GM10248 (cell line): ENCODE results near the gene STEAP4.

Experiments
- CTCF ChIA-PET: fragments of 300-600 bp; sonication (Branson Sonifier 250); formaldehyde crosslinking; extraction: SDS; loops from one replicate; lab custom pipeline; 2021; ENCODE audit warnings: antibody characterized with exemption; lab: Yijun Ruan, JAX
- POLR2A ChIA-PET: fragments of 350-650 bp; sonication (Branson Sonifier 250); formaldehyde crosslinking; extraction: SDS; loops from one replicate; lab custom pipeline; 2020; ENCODE audit warnings: antibody characterized with exemption; lab: Yijun Ruan, JAX
- DNase-seq: peaks from one replicate; pipeline ENCODE4 v3.0.0; 2012; ENCODE audit errors: extremely low spot score
- CTCF ChIP-seq: IDR thresholded peaks from 2 replicates; pipeline ENCODE4 v1.5.1; 2012; ENCODE audit warnings: mild to moderate bottlenecking, low read depth; ENCODE audit errors: extremely low read depth, missing control alignments, control extremely low read depth

The STEAP4 gene

GRCh38 chr7:88310956-88311674 lies 4.4 kb upstream of the STEAP4 start:
- POLR2A ChIA-PET: no interaction called here
- CTCF ChIA-PET: interaction anchor here (1.9 kb wide), 1 partner anchor 68 kb away, joined by 4 read pairs; no protein-coding TSS in a partner anchor
- TF ChIP-seq CTCF: no peak
- DNase-seq: no peak

- DNase-seq: no peak
- ChIA-PET CTCF (interaction anchor here (1.9 kb wide), 1 partner anchor 66 kb away, joined by 4 read pairs; no protein-coding TSS in a partner anchor), POLR2A (no interaction called here)
- TF ChIP-seq CTCF: no peak
These were observed 3.1 kb upstream of the STEAP4 start for GRCh38 chr7:88309819-88310218.

- DNase-seq: no peak
- TF ChIP-seq CTCF: no peak
- POLR2A ChIA-PET: no interaction called here
- CTCF ChIA-PET: interaction anchor here (1.1 to 2.5 kb wide), 4 partner anchors 9 to 38 kb away, joined by 3 to 10 read pairs (median 6); no protein-coding TSS in a partner anchor
These were observed 1.1 kb upstream of the STEAP4 start for GRCh38 chr7:88307823-88308222.

- ChIA-PET POLR2A (no interaction called here), CTCF (interaction anchor here (1.8 to 2.5 kb wide), 2 partner anchors 10 to 13 kb away, joined by 7 to 10 read pairs; no protein-coding TSS in a partner anchor)
- no peak for DNase-seq
- no peak for TF ChIP-seq CTCF
These were observed 718 bp upstream of the STEAP4 start for GRCh38 chr7:88307412-88307811.

- ChIA-PET POLR2A (no interaction called here), CTCF (no interaction called here)
- no peak for TF ChIP-seq CTCF
- no peak for DNase-seq
These were observed 1.6 kb downstream of the STEAP4 start for GRCh38 chr7:88305044-88305443.

GRCh38 chr7:88302486-88302885 lies 4.2 kb downstream of the STEAP4 start:
- DNase-seq: no peak
- ChIA-PET CTCF (no interaction called here), POLR2A (no interaction called here)
- TF ChIP-seq CTCF: no peak
